ACC112 (cell line): ENCODE data around the gene TTC7B.
"Not testable (repeated sequence)": the region's sequence is repeated elsewhere in the genome, so short reads cannot be mapped to it uniquely, and the experiment has no call there.

ENCODE experiments used
- H2AFZ ChIP-seq: fragments of 200-600 bp; sonication (generic); one replicate; pipeline ENCODE4 v1.6.0; 2017; ENCODE audit warnings: antibody characterized with exemption, low read length; ENCODE audit not compliant: unreplicated experiment
- H3K27ac ChIP-seq: fragments of 200-600 bp; sonication (generic); 2 replicates; pipeline ENCODE4 v1.5.1; 2014; ENCODE audit warnings: low read depth, mild to moderate bottlenecking, antibody characterized with exemption, low read length, moderate library complexity
- H3K27me3 ChIP-seq: fragments of 200-600 bp; sonication (generic); 2 replicates; pipeline ENCODE4 v1.6.1; 2014; ENCODE audit warnings: mild to moderate bottlenecking, antibody characterized with exemption, low read length, moderate library complexity, mixed read lengths; ENCODE audit not compliant: insufficient read depth
- H3K36me3 ChIP-seq: fragments of 200-600 bp; sonication (generic); 2 replicates; pipeline ENCODE4 v1.6.1; 2016; ENCODE audit warnings: mild to moderate bottlenecking, antibody characterized with exemption, low read length, moderate library complexity, mixed read lengths; ENCODE audit not compliant: insufficient read depth
- H3K4me1 ChIP-seq: fragments of 200-600 bp; sonication (generic); one replicate; pipeline ENCODE4 v1.6.1; 2016; ENCODE audit warnings: low read length, mixed read lengths; ENCODE audit not compliant: insufficient read depth, unreplicated experiment, control insufficient read depth
- H3K4me3 ChIP-seq: fragments of 200-600 bp; sonication (generic); 2 replicates; pipeline ENCODE4 v1.5.1; 2014; ENCODE audit warnings: mild to moderate bottlenecking, low read depth, low read length
- H3K79me2 ChIP-seq: fragments of 200-600 bp; sonication (generic); one replicate; pipeline ENCODE4 v1.6.0; 2016; ENCODE audit warnings: low read length; ENCODE audit not compliant: control insufficient read depth, unreplicated experiment, insufficient read depth

The TTC7B gene, protein sequence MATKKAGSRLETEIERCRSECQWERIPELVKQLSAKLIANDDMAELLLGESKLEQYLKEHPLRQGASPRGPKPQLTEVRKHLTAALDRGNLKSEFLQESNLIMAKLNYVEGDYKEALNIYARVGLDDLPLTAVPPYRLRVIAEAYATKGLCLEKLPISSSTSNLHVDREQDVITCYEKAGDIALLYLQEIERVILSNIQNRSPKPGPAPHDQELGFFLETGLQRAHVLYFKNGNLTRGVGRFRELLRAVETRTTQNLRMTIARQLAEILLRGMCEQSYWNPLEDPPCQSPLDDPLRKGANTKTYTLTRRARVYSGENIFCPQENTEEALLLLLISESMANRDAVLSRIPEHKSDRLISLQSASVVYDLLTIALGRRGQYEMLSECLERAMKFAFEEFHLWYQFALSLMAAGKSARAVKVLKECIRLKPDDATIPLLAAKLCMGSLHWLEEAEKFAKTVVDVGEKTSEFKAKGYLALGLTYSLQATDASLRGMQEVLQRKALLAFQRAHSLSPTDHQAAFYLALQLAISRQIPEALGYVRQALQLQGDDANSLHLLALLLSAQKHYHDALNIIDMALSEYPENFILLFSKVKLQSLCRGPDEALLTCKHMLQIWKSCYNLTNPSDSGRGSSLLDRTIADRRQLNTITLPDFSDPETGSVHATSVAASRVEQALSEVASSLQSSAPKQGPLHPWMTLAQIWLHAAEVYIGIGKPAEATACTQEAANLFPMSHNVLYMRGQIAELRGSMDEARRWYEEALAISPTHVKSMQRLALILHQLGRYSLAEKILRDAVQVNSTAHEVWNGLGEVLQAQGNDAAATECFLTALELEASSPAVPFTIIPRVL

DNA sequence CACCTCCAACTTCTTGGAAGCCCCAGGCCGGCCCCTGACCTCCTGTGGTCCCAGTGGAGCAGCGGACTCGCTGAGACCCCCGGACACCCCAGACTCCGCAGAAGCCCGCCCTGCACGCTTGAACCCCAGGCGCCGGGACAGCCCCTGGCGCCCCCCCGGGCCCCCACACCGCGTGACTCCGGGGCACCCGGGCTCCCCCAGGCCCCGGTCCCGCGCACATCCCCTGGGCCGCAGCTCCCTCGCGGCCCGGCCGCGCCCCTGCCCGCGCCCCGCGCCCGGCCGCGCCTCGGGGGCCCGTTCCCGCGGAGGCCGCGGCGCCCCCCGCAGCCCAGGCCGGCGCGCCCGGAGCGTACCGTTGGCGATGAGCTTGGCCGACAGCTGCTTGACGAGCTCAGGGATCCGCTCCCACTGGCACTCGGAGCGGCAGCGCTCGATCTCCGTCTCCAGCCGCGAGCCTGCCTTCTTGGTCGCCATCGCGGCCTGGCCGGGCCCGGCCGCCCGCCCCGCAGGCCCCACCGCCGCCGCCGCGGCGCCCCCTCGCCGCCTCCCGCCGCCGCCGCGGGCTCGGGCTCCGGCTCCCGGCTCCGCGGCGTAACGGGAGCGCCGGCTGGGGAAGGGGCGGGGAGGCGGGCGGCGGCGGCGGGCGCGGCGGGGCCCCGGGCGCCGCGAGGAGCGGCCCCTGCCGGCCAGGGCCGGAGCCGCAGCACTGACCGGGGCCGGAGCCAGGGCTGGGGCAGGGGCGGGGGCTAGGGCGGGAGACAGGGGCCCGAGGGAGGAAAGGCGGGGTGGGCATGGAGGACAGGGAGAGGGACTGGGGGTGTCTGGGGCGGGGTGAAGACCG is at the start of gene TTC7B:
Gene TTC7B, minus strand, starts transcription at position 609 of the 841 bp plus-strand sequence. Its CDS starts 135 bp downstream, at position 474.
- peaks cover 5% of the 10 kb centered on the region for H3K4me1 ChIP-seq
- H3K4me3 ChIP-seq, result peak within 1 kb of the TSS; percentile 91
- peaks cover 15% of the 10 kb centered on the region for H3K79me2 ChIP-seq
- no peaks in the 10 kb centered on the region for H3K36me3 ChIP-seq
- no peaks in the 10 kb centered on the region for H3K27me3 ChIP-seq
- H3K27ac ChIP-seq, result no peak within 1 kb of the TSS
- peak within 1 kb of the TSS; percentile 96 for H2AFZ ChIP-seq

DNA sequence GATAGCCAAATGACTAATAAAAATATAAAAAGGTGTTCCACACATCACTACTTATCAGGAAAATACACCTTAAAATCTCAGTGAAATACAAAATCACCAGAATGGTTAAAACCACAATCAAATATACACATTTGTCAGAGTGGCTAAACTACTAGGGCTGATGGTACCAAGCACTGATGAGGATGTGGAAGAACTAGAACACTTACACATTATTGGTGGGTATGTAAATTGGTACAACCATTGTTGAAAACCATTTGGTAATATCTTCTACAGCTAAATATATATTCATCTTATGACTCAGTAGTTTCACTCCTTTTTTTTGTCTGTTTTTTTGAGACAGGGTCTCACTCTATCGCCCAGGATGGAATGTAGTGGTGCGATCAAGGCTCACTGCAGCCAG is 48.5 kb upstream of the TTC7B start:
- H3K27me3 ChIP-seq, result no peaks in the 10 kb centered on the region
- no peaks in the 10 kb centered on the region for H3K79me2 ChIP-seq
- no peak overlapping the region for H2AFZ ChIP-seq
- no peak overlapping the region for H3K27ac ChIP-seq
- no peaks in the 10 kb centered on the region for H3K4me1 ChIP-seq
- H3K4me3 ChIP-seq, result no peak overlapping the region
- H3K36me3 ChIP-seq, result no peaks in the 10 kb centered on the region

DNA sequence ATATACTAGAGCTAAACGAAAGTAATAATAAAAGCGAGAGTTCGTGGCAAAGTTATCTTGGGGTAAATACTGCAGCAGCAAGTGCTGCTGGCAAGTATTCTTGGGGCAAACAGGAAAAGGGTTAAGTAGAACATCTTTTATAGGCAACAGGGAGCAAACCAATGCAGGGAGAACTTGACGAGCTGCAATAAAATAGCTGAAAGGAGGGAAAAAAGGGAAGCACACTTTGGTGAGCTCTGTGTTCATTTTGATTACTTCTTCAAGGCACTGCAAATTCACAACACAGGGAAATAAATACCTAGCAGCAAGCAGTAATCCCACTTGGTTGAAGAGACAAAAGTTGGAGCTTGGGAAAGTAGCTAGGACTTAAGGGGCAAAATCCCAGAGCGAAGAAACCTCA is 42.3 kb upstream of the TTC7B start:
- Histone ChIP-seq H3K27ac (no peak overlapping the region), H3K79me2 (no peaks in the 10 kb centered on the region), H3K36me3 (no peaks in the 10 kb centered on the region), H2AFZ (no peak overlapping the region), H3K27me3 (no peaks in the 10 kb centered on the region), H3K4me3 (peak overlapping the region; percentile 65), H3K4me1 (no peaks in the 10 kb centered on the region)

DNA sequence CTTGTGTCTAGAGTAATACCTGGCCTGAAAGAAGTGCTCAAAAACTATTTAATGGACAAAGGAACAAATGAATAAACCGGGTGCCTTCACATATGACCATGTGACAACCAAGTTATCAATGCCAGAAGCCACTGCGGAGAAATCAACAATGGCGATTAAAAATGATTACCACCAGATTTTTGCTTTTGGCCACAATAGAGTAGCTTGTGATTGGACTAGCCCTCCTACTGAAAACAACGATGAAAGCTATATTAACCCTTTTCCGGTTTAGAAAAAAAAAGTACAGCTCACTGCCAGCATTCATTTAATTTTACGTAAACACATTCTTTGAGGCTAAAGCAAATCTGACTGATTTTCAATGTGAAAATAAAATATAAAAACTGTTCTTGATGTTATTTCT is 41.6 kb upstream of the TTC7B start:
- peak overlapping the region; percentile 87 for H2AFZ ChIP-seq
- H3K79me2 ChIP-seq, result no peaks in the 10 kb centered on the region
- H3K27ac ChIP-seq, result no peak overlapping the region
- no peaks in the 10 kb centered on the region for H3K27me3 ChIP-seq
- no peaks in the 10 kb centered on the region for H3K4me1 ChIP-seq
- H3K4me3 ChIP-seq, result peak overlapping the region; percentile 65
- H3K36me3 ChIP-seq, result no peaks in the 10 kb centered on the region

DNA sequence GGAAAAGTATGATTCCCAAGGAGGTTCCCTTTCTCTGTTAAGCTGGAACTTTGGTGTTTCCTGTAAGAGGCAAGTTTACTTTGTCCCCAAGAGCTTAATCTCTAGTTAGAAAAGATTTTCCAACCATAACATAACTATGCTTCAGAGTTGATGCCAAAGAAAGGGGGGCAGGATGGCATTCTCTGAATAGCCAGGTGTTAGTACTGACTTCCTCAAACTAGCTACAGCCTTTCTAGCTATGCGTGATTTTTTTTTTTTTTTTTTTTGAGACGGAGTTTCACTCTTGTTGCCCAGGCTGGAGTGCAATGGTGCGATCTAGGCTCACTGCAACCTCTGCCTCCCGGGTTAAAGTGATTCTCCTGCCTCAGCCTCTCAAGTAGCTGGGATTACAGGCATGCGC is 39.9 kb upstream of the TTC7B start:
- H3K79me2 ChIP-seq, H3K27ac ChIP-seq, H3K4me3 ChIP-seq, H3K36me3 ChIP-seq, H3K4me1 ChIP-seq, H2AFZ ChIP-seq, H3K27me3 ChIP-seq: not testable (repeated sequence)

DNA sequence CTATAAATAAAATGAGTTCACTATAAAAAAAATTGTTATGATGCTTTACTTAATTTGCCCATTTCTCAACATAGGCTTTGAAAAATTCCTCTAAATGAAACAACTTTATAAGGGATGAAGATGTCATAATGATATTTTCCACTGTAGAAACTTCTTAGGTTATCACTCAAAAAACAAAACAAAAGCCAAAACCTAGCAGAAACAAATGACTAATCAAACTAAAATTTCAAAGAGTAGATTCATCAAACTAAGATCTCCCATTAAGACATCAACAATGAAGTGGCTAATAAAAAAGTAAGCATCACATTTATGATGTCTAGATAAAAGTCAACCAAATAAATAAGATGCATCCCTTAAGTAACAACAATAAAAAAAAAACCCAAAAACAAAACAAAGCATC is 36.9 kb upstream of the TTC7B start:
- Histone ChIP-seq H3K4me3 (no peak overlapping the region), H3K36me3 (no peaks in the 10 kb centered on the region), H3K79me2 (no peaks in the 10 kb centered on the region), H3K27ac (no peak overlapping the region), H2AFZ (no peak overlapping the region), H3K27me3 (no peaks in the 10 kb centered on the region), H3K4me1 (no peaks in the 10 kb centered on the region)

DNA sequence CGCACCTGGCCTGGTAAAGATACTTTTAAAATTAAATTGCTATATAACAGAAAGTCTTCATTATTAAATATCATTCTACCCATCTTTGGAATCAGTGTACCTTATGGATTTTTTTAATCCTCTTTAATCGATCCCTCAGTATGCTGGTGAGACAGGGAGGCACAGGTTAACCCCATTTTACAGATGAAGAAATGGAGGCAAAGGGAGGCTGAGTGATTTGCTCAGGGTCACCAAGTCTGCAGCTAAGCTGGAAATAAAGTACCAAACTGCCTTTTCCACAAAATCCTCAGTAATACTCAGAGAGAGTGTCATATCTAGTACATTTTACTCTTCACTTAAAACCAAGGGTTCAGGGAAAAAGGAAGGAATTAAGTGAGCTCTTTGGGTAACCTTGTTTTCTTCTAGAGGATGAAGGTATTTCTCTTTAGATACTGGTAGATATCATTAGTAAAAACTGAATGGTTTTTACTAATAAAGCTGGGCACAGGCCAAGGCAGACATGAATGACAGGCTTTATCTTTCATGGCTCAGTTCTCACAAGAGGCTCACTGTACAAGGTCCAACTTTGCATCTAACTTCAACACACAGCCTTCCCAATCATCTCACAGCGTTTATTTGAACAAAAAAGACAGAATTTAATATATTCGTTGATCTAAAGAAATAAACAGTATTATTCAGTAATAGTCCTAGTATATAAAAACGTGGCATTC is 35.3 kb upstream of the TTC7B start:
- Histone ChIP-seq H3K4me3 (no peak overlapping the region), H3K79me2 (no peaks in the 10 kb centered on the region), H3K36me3 (no peaks in the 10 kb centered on the region), H3K27me3 (peaks cover 11% of the 10 kb centered on the region), H3K27ac (no peak overlapping the region), H3K4me1 (no peaks in the 10 kb centered on the region), H2AFZ (no peak overlapping the region)

DNA sequence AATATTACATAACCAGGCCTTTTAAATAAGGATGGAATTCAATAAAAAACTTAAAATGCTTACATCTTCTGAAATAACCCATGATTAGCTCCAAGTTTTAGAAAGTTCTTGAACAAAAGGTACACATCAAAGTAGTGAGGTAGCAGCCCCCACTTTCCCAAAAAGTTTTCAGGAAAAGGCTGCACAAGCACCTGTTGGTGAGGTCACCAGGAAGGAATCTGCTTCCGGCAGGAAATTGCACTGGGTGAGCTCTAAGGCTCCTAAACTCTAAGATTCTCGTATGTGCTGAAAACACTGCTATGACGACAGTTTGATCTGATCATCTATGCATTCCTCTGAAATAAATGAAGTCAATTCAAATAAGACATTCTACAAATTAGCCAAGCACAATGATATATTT is 34.3 kb upstream of the TTC7B start:
- Histone ChIP-seq H3K27ac (no peak overlapping the region), H3K4me1 (no peaks in the 10 kb centered on the region), H3K79me2 (no peaks in the 10 kb centered on the region), H2AFZ (no peak overlapping the region), H3K27me3 (peaks cover 11% of the 10 kb centered on the region), H3K36me3 (no peaks in the 10 kb centered on the region), H3K4me3 (no peak overlapping the region)

DNA sequence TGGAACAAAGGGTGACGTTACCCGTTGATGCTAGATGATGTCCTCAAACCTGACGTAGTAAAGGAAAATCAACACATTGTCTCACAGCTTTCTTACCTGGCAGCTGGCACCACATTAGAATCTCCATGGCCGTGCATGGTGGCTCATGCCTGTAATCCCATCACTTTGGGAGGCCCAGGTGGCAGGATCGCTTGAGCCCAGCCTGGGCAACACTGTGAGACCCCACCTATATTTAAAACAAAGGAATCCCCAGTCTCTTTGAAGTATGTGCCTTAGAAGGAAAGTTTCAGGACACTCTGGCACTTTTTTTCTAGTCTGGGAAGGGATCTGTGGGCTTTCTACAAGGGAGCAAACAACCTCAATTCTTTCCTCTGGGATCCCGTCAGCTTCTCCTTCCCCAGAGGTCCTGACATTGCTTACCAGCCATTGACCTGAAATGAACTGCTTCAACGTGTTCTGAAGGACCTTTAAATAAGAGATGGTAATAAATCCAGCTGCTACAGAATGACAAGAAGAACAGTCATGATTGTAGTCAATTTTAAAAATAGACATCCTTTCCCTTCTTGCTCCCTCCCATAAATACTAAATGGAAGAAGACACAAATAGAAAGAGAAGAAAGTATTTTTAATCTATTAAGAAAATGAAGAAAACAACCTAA is 33.7 kb upstream of the TTC7B start:
- Histone ChIP-seq H3K4me3 (no peak overlapping the region), H3K79me2 (no peaks in the 10 kb centered on the region), H3K27me3 (peaks cover 15% of the 10 kb centered on the region), H3K27ac (no peak overlapping the region), H3K36me3 (no peaks in the 10 kb centered on the region), H2AFZ (no peak overlapping the region), H3K4me1 (no peaks in the 10 kb centered on the region)
